ENCODE data around the gene PDE1C. TPM values are rescaled to one million over a fixed set of nuclear protein-coding genes. Genes with fewer than 3 reads are reported as not detected.

Gene PDE1C
- total and polyA plus RNA-seq, 2 experiments from 2014 or later = 23.5 to 33.8 TPM

DNA sequence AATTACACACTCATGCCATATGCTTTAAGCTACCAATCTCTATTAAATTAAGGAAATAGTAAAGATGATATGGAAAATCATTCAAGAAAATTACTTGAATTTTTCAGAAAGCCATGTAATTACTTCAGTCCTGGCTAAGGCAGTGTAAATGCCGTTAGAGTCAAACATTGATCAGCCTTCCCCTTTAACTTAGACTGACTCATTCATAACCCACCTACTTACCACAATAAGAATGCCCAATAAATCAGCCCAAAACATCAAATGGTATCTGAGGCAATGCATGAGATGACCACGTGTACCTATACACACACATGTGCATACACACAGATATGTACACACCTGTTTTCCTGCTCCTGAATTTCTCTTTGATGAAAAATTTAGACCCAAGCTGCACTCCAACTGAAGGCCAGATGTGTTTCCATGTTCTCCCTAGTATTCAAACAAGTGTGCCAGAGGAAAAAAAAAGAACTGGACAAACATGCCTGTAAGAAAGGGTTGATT, 30.2 kb upstream of the PDE1C start:
- Histone ChIP-seq H4K20me1 (ENCODE audit: insufficient read depth) (no peaks in the 10 kb centered on the region), H3K4me1 (ENCODE audit: insufficient read depth) (peaks cover 11% of the 10 kb centered on the region; the same call in 1 of the 2 replicates), H3K27me3 (replicated peaks; ENCODE audit: insufficient read depth) (no peaks in the 10 kb centered on the region), H2AFZ (no peak overlapping the region), H3K79me2 (ENCODE audit: insufficient read depth) (no peaks in the 10 kb centered on the region), H3K4me2 (ENCODE audit: unreplicated experiment) (no peak overlapping the region), H3K36me3 (ENCODE audit: low read depth) (no peaks in the 10 kb centered on the region), H3K27ac (no peak overlapping the region), H3K9me3 (ENCODE audit: low read depth) (no peaks in the 10 kb centered on the region), H3K9me2 (ENCODE audit: insufficient read depth) (no peaks in the 10 kb centered on the region), H3K4me3 (no peak overlapping the region), H3K9ac (no peak overlapping the region), H3F3A (ENCODE audit: insufficient read depth) (no peaks in the 10 kb centered on the region)
- no peak for DNase-seq
- WGBS, 2 experiments (ENCODE audit: low coverage in 1 of 2, low lambda C conversion rate in 2 of 2, missing lambda C conversion rate in 2 of 2) = 12 to 22% methylated on average over 2 of the region's 2 CpGs
- in situ Hi-C loops (cut with MboI) = no loop called here
- TF ChIP-seq EZH2 (IDR thresholded peaks at IDR 0.05; ENCODE audit: insufficient read depth, poor library complexity, severe bottlenecking) (no peak), EZH2phosphoT487 (IDR thresholded peaks at IDR 0.05; ENCODE audit: insufficient read depth, low read depth) (no peak)

DNA sequence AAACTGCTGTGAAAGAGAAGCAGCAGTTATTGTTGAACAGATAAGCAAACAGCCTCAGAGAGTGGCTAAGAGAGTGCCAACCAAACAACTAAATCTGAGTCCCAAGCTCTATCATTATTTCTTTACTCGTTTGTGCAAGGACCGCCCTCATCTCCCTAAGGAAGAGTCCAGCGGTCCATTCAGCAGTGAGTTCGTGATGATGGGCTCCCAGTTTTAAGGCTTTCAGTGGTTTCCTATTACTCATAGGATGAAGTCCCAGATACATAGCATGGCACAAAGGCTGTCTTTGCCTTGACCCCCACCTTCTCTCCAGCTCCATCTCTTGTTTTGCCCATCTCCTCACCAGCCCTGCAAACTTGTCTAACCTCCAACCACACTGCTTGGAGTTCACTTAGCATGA, 24.3 kb upstream of the PDE1C start:
- 33 to 35% methylated on average over 4 of the region's 4 CpGs for WGBS, 2 experiments (ENCODE audit: low coverage in 1 of 2, low lambda C conversion rate in 2 of 2, missing lambda C conversion rate in 2 of 2)
- peak overlapping the region; percentile 53; the same call in 1 of the 2 replicates for H3K9ac ChIP-seq

DNA sequence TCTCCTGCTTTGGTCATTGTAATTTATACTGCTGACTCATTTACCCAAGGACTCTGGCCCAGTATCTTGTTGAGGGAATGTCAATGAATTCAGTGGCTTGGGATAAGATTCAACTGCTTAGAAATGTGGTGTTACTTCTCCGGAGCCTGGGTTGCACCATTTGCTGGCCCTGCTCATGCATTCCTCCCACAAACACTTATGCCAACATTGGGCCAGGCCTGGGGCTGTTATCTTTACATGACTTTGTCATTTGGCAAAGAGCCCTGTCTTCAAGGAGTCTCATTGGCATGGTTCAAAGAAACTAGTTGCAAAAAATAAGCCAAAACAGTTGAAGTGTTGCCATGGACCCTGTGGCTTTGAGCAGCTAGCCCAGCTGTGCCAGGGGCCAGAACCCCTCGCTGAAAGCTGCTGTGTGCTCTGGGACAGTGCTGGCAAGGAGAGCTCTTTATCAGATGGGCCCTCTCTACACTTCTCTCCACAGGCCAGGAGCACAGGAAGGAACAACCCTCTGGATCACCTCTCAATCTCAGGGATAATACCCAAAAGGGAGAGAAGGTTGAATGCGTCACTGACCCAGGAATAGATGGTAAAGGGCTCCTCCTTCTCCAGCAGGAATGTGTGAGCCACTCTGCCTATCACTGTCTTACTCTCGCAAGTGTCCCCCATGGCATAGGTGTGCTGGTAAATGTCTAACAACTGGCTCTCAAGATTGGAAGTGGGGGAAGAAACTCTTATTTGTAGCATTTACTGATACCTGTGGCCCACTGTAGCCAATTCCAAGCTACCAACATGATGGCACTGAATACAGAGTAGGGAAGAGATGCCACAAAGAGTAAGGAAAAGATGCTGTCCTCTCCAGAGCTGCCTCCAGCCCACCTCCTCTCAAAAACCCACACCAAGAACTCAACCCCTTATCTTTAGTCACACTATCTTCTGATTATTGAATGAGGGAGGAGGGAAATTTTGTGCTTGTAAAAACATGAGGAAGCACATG, 23.5 kb upstream of the PDE1C start:
- TF ChIP-seq EZH2phosphoT487 (IDR thresholded peaks at IDR 0.05; ENCODE audit: insufficient read depth, low read depth) (no peak), EZH2 (IDR thresholded peaks at IDR 0.05; ENCODE audit: insufficient read depth, poor library complexity, severe bottlenecking) (no peak)
- DNase-seq = peak; percentile 96
- 10 to 19% methylated on average over 4 of the region's 4 CpGs for WGBS, 2 experiments (ENCODE audit: low coverage in 1 of 2, low lambda C conversion rate in 2 of 2, missing lambda C conversion rate in 2 of 2)
- in situ Hi-C loops (cut with MboI) = no loop called here
- Histone ChIP-seq H3K36me3 (ENCODE audit: low read depth) (no peaks in the 10 kb centered on the region), H3F3A (ENCODE audit: insufficient read depth) (peaks cover 25% of the 10 kb centered on the region), H3K9me2 (ENCODE audit: insufficient read depth) (no peaks in the 10 kb centered on the region), H3K27ac (peak overlapping the region; percentile 92), H3K79me2 (ENCODE audit: insufficient read depth) (no peaks in the 10 kb centered on the region), H4K20me1 (ENCODE audit: insufficient read depth) (no peaks in the 10 kb centered on the region), H3K4me1 (ENCODE audit: insufficient read depth) (peaks cover 35% of the 10 kb centered on the region), H3K9me3 (ENCODE audit: low read depth) (no peaks in the 10 kb centered on the region), H3K4me2 (ENCODE audit: unreplicated experiment) (peak overlapping the region; percentile 68), H3K4me3 (peak overlapping the region; percentile 44; the same call in 1 of the 2 replicates), H3K27me3 (replicated peaks; ENCODE audit: insufficient read depth) (no peaks in the 10 kb centered on the region), H3K9ac (peak overlapping the region; percentile 70), H2AFZ (no peak overlapping the region)

More for the DNA sequence above, 24.3 kb upstream of the PDE1C start:
- Histone ChIP-seq H3K36me3 (ENCODE audit: low read depth) (no peaks in the 10 kb centered on the region), H4K20me1 (ENCODE audit: insufficient read depth) (no peaks in the 10 kb centered on the region), H3K79me2 (ENCODE audit: insufficient read depth) (no peaks in the 10 kb centered on the region), H3K4me2 (ENCODE audit: unreplicated experiment) (no peak overlapping the region), H3K9me3 (ENCODE audit: low read depth) (no peaks in the 10 kb centered on the region), H3K4me1 (ENCODE audit: insufficient read depth) (peaks cover 35% of the 10 kb centered on the region), H3K4me3 (no peak overlapping the region), H3K27me3 (replicated peaks; ENCODE audit: insufficient read depth) (no peaks in the 10 kb centered on the region), H3F3A (ENCODE audit: insufficient read depth) (peaks cover 25% of the 10 kb centered on the region), H3K9me2 (ENCODE audit: insufficient read depth) (no peaks in the 10 kb centered on the region), H2AFZ (no peak overlapping the region), H3K27ac (peak overlapping the region; percentile 92)
- no peak for TF ChIP-seq EZH2 (IDR thresholded peaks at IDR 0.05; ENCODE audit: insufficient read depth, poor library complexity, severe bottlenecking)
- no peak for TF ChIP-seq EZH2phosphoT487 (IDR thresholded peaks at IDR 0.05; ENCODE audit: insufficient read depth, low read depth)
- in situ Hi-C loops (cut with MboI) = no loop called here
- DNase-seq = peak; percentile 48

- Histone ChIP-seq H2AFZ (peak overlapping the region; percentile 54; the same call in 1 of the 2 replicates), H3K27me3 (replicated peaks; ENCODE audit: insufficient read depth) (no peaks in the 10 kb centered on the region), H3K79me2 (ENCODE audit: insufficient read depth) (no peaks in the 10 kb centered on the region), H3K9me3 (ENCODE audit: low read depth) (no peaks in the 10 kb centered on the region), H3K4me1 (ENCODE audit: insufficient read depth) (peaks cover 35% of the 10 kb centered on the region), H3K4me2 (ENCODE audit: unreplicated experiment) (peak overlapping the region; percentile 68), H3K4me3 (peak overlapping the region; percentile 44), H4K20me1 (ENCODE audit: insufficient read depth) (no peaks in the 10 kb centered on the region), H3K9me2 (ENCODE audit: insufficient read depth) (no peaks in the 10 kb centered on the region), H3K36me3 (ENCODE audit: low read depth) (no peaks in the 10 kb centered on the region), H3K27ac (peak overlapping the region; percentile 92), H3F3A (ENCODE audit: insufficient read depth) (peaks cover 25% of the 10 kb centered on the region), H3K9ac (peak overlapping the region; percentile 70)
- in situ Hi-C loops (cut with MboI) = no loop called here
- no peak for TF ChIP-seq EZH2 (IDR thresholded peaks at IDR 0.05; ENCODE audit: insufficient read depth, poor library complexity, severe bottlenecking)
- TF ChIP-seq EZH2phosphoT487 (IDR thresholded peaks at IDR 0.05; ENCODE audit: insufficient read depth, low read depth) = no peak
- DNase-seq = peak; percentile 74
- WGBS, 2 experiments (ENCODE audit: low coverage in 1 of 2, low lambda C conversion rate in 2 of 2, missing lambda C conversion rate in 2 of 2) = 13 to 14% methylated on average over 1 of the region's 1 CpG
These were observed 22.1 kb upstream of the PDE1C start for GRCh38 chr7:32092346-32092745.

Data from GM23248 (cell line).